HCT116 (cell line): ENCODE measurements around the gene RGL4. TPM values are rescaled to one million over a fixed set of nuclear protein-coding genes. Genes with fewer than 3 reads are reported as not detected.

Experiments used
- ATAC-seq: fragments of 200-7000 bp; cut with Tn5 transposase; 2 replicates; pipeline ENCODE4 v1.9.1; 2020; ENCODE audit warnings: mild to moderate bottlenecking, moderate library complexity
- BruUV-seq: library from RNA; stranded (reverse); fragments of 400-500 nt; replicated peaks from 2 replicates; lab custom pipeline; 2021; lab: Mats Ljungman, UMichigan
- CTCF ChIA-PET: fragments of 300-600 bp; sonication (Branson Sonifier 250); formaldehyde crosslinking; loops from one replicate; lab custom pipeline; 2021; ENCODE audit warnings: antibody characterized with exemption; lab: Charles Lee
- POLR2A ChIA-PET: fragments of 300-600, 350-600 bp; sonication (Branson Sonifier 250); formaldehyde crosslinking; loops from one replicate; lab custom pipeline; 2021; ENCODE audit warnings: antibody characterized with exemption; lab: Charles Lee
- RAD21 ChIA-PET, 2 experiments: fragments of 300-600 bp; sonication (Branson Sonifier 250); formaldehyde crosslinking; loops; one replicate each; lab custom pipeline; 2023; ENCODE audit warnings: low total read pairs in 2 of 2; ENCODE audit not compliant: uncharacterized antibody in 2 of 2, unreplicated experiment in 2 of 2, low non-redundant PET in 1 of 2; lab: Charles Lee
- DNase-seq: peaks from one replicate; pipeline ENCODE4 v3.0.0-alpha.2; 2010; ENCODE audit warnings: low read depth, low spot score
- H2AFZ ChIP-seq: fragments of 200-600 bp; shearing (Covaris generic), sonication (generic); 2 replicates; pipeline ENCODE4 v1.6.1; 2017; ENCODE audit warnings: low read depth, mixed run types, mixed read lengths, antibody characterized with exemption, low read length; ENCODE audit not compliant: poor library complexity, severe bottlenecking
- H3K27ac ChIP-seq: 2 replicates; pipeline ENCODE4 v1.5.1; 2012; ENCODE audit warnings: low read depth, low read length
- H3K27me3 ChIP-seq: fragments of 200-600 bp; sonication (generic); 2 replicates; pipeline ENCODE4 v1.6.1; 2016; ENCODE audit warnings: mixed run types, low read length, mixed read lengths; ENCODE audit not compliant: insufficient read depth
- H3K36me3 ChIP-seq, 2 experiments: fragments of 200-500 bp in 1 of 2; fragments of 200-600 bp in 1 of 2; sonication (Bioruptor generic) in 1 of 2; sonication (generic) in 1 of 2; 2 replicates each; pipeline versions ENCODE4 v1.5.1 to v1.6.1; 2014 to 2016; ENCODE audit warnings: low read length in 2 of 2, inconsistent platforms in 1 of 2, mixed read lengths in 1 of 2, mixed run types in 1 of 2; ENCODE audit not compliant: insufficient read depth in 2 of 2, control insufficient read depth in 1 of 2
- H3K4me1 ChIP-seq, 2 experiments: fragments of 200-600 bp in 1 of 2; sonication (generic) in 1 of 2; 2 replicates each; pipeline versions ENCODE4 v1.5.1 to v1.6.1; 2012 to 2017; ENCODE audit warnings: low read length in 2 of 2, inconsistent platforms in 1 of 2, mild to moderate bottlenecking in 1 of 2, mixed read lengths in 1 of 2, mixed run types in 1 of 2, moderate library complexity in 1 of 2; ENCODE audit not compliant: insufficient read depth in 2 of 2, control insufficient read depth in 1 of 2
- H3K4me2 ChIP-seq: fragments of 200-600 bp; sonication (generic); 2 replicates; pipeline ENCODE4 v1.6.1; 2017; ENCODE audit warnings: mixed run types, low read length, mixed read lengths
- H3K4me3 ChIP-seq, 2 experiments: fragments of 200-600 bp in 1 of 2; sonication (generic) in 1 of 2; replicated peaks in 1 of 2; 2 replicates each; pipeline ENCODE4 v1.5.1; 2011 to 2016; ENCODE audit warnings: low read length in 2 of 2, control low read depth in 1 of 2, low read depth in 1 of 2, mild to moderate bottlenecking in 1 of 2, mixed read lengths in 1 of 2, mixed run types in 1 of 2
- H3K79me2 ChIP-seq: fragments of 200-600 bp; sonication (generic); 2 replicates; pipeline ENCODE4 v1.6.1; 2017; ENCODE audit warnings: mild to moderate bottlenecking, mixed run types, low read length, moderate library complexity, mixed read lengths; ENCODE audit not compliant: insufficient read depth
- H3K9ac ChIP-seq: fragments of 200-600 bp; sonication (generic); 2 replicates; pipeline ENCODE4 v1.6.1; 2016; ENCODE audit warnings: low read length, mixed read lengths
- H3K9me2 ChIP-seq: fragments of 200-600 bp; sonication (generic), shearing (Covaris generic); 2 replicates; pipeline ENCODE4 v1.6.1; 2017; ENCODE audit warnings: mixed run types, mild to moderate bottlenecking, moderate library complexity; ENCODE audit not compliant: insufficient read depth
- H3K9me3 ChIP-seq, 2 experiments: fragments of 200-500 bp in 1 of 2; fragments of 200-600 bp in 1 of 2; sonication (Bioruptor generic) in 1 of 2; sonication (generic) in 1 of 2; 2 replicates each; pipeline ENCODE4 v1.6.1; 2014 to 2017; ENCODE audit warnings: low read length in 2 of 2, mixed read lengths in 2 of 2, inconsistent platforms in 1 of 2, low read depth in 1 of 2, mild to moderate bottlenecking in 1 of 2, mixed run types in 1 of 2, moderate library complexity in 1 of 2; ENCODE audit not compliant: control insufficient read depth in 1 of 2, insufficient read depth in 1 of 2
- H4K20me1 ChIP-seq: fragments of 200-600 bp; sonication (generic), shearing (Covaris generic); 2 replicates; pipeline ENCODE4 v1.6.1; 2017; ENCODE audit warnings: mixed run types, mild to moderate bottlenecking, moderate library complexity; ENCODE audit not compliant: insufficient read depth
- CBX3 ChIP-seq: IDR thresholded peaks from 2 replicates; pipeline ENCODE4 v1.6.1; 2012; ENCODE audit warnings: low read depth
- CEBPB ChIP-seq: IDR thresholded peaks from 2 replicates; pipeline ENCODE4 v1.6.1; 2012; ENCODE audit warnings: low read depth
- ELF1 ChIP-seq: IDR thresholded peaks from 2 replicates; pipeline ENCODE4 v1.6.1; 2012; ENCODE audit warnings: low read depth, borderline replicate concordance
- EZH2 ChIP-seq: fragments of 200-600 bp; sonication (generic); IDR thresholded peaks from 2 replicates; pipeline ENCODE4 v1.6.1; 2017; ENCODE audit warnings: antibody characterized with exemption, mixed run types
- EZH2phosphoT487 ChIP-seq: fragments of 200-600 bp; IDR thresholded peaks from 2 replicates; pipeline ENCODE4 v1.6.1; 2018; ENCODE audit warnings: antibody characterized with exemption, borderline replicate concordance
- FOSL1 ChIP-seq: IDR thresholded peaks from 2 replicates; pipeline ENCODE4 v1.6.1; 2012; ENCODE audit warnings: low read depth
- JUND ChIP-seq: IDR thresholded peaks from 2 replicates; pipeline ENCODE4 v1.6.1; 2012
- POLR2AphosphoS5 ChIP-seq: IDR thresholded peaks from 2 replicates; pipeline ENCODE4 v1.6.1; 2011; ENCODE audit warnings: mild to moderate bottlenecking, low read depth, low read length, moderate library complexity
- SIN3A ChIP-seq: IDR thresholded peaks from 2 replicates; pipeline ENCODE4 v1.6.1; 2012; ENCODE audit warnings: low read depth
- SRF ChIP-seq: IDR thresholded peaks from 2 replicates; pipeline ENCODE4 v1.6.1; 2012; ENCODE audit warnings: low read depth
- ZFX ChIP-seq: fragments of 450-650 bp; IDR thresholded peaks from 2 replicates; pipeline ENCODE4 v1.6.1; 2017
- intact Hi-C: fragments of 100-400 bp; cut with micrococcal nuclease; formaldehyde crosslinking; loops from 2 replicates; pipeline ENCODE4 v1.10.0; 2022
- total RNA-seq: library from RNA; stranded (reverse); gene quantifications from one replicate; pipeline ENCODE4 v1.2.1, GENCODE V29; 2021; ENCODE audit not compliant: unreplicated experiment
- TF ChIP-seq, protein P1 (sequence below), 3 experiments: fragments of 200-600 bp in 1 of 3; sonication (generic) in 1 of 3; IDR thresholded peaks in 2 of 3; conservative IDR thresholded peaks in 1 of 3; 2 replicates each; pipeline ENCODE4 v1.5.1; 2012 to 2017; ENCODE audit warnings: low read depth in 2 of 3, low read length in 2 of 3, antibody characterized with exemption in 1 of 3, borderline replicate concordance in 1 of 3, control low read depth in 1 of 3, mild to moderate bottlenecking in 1 of 3, mixed read lengths in 1 of 3, mixed run types in 1 of 3, moderate library complexity in 1 of 3; ENCODE audit not compliant: insufficient read depth in 1 of 3
- TF ChIP-seq, protein P2 (sequence below): IDR thresholded peaks from 2 replicates; pipeline ENCODE4 v1.6.1; 2012; ENCODE audit warnings: low read depth

Gene RGL4
- total RNA-seq, 1 experiment from 2014 or later, result not detected

DNA sequence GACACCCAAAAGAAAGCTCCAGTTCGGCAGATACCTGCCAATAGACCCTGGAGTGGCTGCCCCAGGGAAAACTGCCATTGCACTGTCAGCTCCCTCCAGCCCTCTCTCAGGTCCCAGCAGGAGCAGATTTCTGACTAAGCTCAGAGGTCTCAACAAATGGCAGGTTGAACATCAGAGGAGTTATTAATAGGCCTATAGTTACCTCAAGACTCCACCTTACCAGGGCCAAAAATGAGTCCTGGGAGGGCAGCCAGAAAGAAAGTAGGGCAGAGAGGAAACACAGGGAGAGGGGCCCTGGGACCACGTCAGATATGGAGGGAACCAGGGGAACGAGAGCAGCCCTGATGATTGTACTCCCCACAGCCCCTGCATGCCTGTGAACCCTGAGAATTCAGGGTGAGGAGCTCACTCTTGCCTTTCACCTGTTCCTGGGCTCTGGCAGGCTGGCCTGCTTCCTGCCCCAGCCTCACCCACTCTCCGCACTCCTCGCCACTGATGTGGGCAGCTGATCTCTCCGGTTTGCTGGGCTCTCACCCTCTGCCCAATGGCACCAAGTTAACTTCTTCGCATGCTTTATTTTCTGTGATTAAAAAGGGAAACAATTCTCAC is 4.3 kb upstream of the RGL4 start:
- Histone ChIP-seq H3K27ac (no peak overlapping the region), H3K27me3 (no peaks in the 10 kb centered on the region), H3K9me2 (no peaks in the 10 kb centered on the region), H3K4me1 (peaks cover 0 to 8% of the 10 kb centered on the region in 2 experiments; a peak in 1 of 4 replicates), H3K4me3 (no peak overlapping the region), H3K9me3 (no peaks in the 10 kb centered on the region), H3K4me2 (no peak overlapping the region), H3K79me2 (no peaks in the 10 kb centered on the region), H3K9ac (no peak overlapping the region), H3K36me3 (peaks cover 4 to 5% of the 10 kb centered on the region in 2 experiments; a peak in 1 of 4 replicates), H4K20me1 (no peaks in the 10 kb centered on the region), H2AFZ (no peak overlapping the region)
- DNase-seq, result no peak
- ChIA-PET CTCF (no interaction called here), POLR2A (no interaction called here), RAD21 (no interaction called here)
- ATAC-seq, result no peak
- TF ChIP-seq SRF, result no peak
- TF ChIP-seq POLR2AphosphoS5, result no peak
- no peak for TF ChIP-seq EZH2
- TF ChIP-seq FOSL1, result no peak
- TF ChIP-seq SIN3A, result no peak
- TF ChIP-seq CBX3, result no peak
- TF ChIP-seq, protein P1, sequence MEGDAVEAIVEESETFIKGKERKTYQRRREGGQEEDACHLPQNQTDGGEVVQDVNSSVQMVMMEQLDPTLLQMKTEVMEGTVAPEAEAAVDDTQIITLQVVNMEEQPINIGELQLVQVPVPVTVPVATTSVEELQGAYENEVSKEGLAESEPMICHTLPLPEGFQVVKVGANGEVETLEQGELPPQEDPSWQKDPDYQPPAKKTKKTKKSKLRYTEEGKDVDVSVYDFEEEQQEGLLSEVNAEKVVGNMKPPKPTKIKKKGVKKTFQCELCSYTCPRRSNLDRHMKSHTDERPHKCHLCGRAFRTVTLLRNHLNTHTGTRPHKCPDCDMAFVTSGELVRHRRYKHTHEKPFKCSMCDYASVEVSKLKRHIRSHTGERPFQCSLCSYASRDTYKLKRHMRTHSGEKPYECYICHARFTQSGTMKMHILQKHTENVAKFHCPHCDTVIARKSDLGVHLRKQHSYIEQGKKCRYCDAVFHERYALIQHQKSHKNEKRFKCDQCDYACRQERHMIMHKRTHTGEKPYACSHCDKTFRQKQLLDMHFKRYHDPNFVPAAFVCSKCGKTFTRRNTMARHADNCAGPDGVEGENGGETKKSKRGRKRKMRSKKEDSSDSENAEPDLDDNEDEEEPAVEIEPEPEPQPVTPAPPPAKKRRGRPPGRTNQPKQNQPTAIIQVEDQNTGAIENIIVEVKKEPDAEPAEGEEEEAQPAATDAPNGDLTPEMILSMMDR (IDR thresholded peaks at IDR 0.05 in 2 of 3, conservative IDR thresholded peaks at IDR 0.05 in 1 of 3; ENCODE audit: borderline replicate concordance in 1 of 3, insufficient read depth in 1 of 3, low read depth in 2 of 3, low read length in 2 of 3), result no peak
- TF ChIP-seq CEBPB, result no peak
- intact Hi-C loops, result no loop called here
- no TSS peak for BruUV-seq

DNA sequence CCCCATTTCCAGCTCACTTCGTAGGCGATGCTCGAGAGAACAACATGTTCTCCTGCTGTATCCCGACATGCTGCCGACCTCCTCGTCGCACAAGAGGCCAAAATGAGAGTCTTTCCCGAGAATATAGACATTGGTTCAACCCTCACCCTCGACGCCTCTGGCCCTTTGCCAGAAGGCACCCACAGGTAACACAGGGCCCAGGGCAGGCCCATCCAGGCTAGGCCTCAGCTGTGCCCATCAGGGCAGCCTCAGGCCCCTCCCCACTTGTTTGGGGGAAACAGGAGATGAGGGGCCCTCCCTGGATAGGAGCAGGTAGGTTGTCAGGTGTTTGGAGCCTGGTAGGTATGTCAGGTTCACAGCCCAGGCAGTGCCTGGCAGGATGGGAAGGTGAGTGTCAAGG is 2.7 kb upstream of the RGL4 start:
- Histone ChIP-seq H3K4me2 (no peak overlapping the region), H2AFZ (no peak overlapping the region), H3K4me1 (peaks cover 0 to 8% of the 10 kb centered on the region in 2 experiments; a peak in 1 of 4 replicates), H3K9me2 (no peaks in the 10 kb centered on the region), H3K27ac (no peak overlapping the region), H3K27me3 (no peaks in the 10 kb centered on the region), H4K20me1 (no peaks in the 10 kb centered on the region), H3K36me3 (peaks cover 0 to 6% of the 10 kb centered on the region in 2 experiments; a peak in 1 of 4 replicates), H3K9me3 (no peaks in the 10 kb centered on the region), H3K9ac (no peak overlapping the region), H3K4me3 (no peak overlapping the region), H3K79me2 (no peaks in the 10 kb centered on the region)
- no peak for TF ChIP-seq EZH2phosphoT487
- no peak for TF ChIP-seq CEBPB
- TF ChIP-seq ELF1, result no peak
- no peak for TF ChIP-seq ZFX
- TF ChIP-seq JUND, result no peak
- TF ChIP-seq SIN3A, result no peak
- TF ChIP-seq, protein P2, sequence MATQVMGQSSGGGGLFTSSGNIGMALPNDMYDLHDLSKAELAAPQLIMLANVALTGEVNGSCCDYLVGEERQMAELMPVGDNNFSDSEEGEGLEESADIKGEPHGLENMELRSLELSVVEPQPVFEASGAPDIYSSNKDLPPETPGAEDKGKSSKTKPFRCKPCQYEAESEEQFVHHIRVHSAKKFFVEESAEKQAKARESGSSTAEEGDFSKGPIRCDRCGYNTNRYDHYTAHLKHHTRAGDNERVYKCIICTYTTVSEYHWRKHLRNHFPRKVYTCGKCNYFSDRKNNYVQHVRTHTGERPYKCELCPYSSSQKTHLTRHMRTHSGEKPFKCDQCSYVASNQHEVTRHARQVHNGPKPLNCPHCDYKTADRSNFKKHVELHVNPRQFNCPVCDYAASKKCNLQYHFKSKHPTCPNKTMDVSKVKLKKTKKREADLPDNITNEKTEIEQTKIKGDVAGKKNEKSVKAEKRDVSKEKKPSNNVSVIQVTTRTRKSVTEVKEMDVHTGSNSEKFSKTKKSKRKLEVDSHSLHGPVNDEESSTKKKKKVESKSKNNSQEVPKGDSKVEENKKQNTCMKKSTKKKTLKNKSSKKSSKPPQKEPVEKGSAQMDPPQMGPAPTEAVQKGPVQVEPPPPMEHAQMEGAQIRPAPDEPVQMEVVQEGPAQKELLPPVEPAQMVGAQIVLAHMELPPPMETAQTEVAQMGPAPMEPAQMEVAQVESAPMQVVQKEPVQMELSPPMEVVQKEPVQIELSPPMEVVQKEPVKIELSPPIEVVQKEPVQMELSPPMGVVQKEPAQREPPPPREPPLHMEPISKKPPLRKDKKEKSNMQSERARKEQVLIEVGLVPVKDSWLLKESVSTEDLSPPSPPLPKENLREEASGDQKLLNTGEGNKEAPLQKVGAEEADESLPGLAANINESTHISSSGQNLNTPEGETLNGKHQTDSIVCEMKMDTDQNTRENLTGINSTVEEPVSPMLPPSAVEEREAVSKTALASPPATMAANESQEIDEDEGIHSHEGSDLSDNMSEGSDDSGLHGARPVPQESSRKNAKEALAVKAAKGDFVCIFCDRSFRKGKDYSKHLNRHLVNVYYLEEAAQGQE, result no peak
- CTCF ChIA-PET, result no interaction called here
- no peak for DNase-seq
- POLR2A ChIA-PET, result no interaction called here
- no peak for ATAC-seq
- RAD21 ChIA-PET, result no interaction called here
- BruUV-seq, result no TSS peak
- intact Hi-C loops, result no loop called here
